Activated CD4-positive, alpha-beta T cell treated with anti-CD3 and anti-CD28 coated beads, Interleukin-2, amount 10 ng/mL, durations not matched to agents 24 days and 14 days (primary cell): ENCODE results near the gene GCK. TPM values are rescaled to one million over a fixed set of nuclear protein-coding genes. Genes with fewer than 3 reads are reported as not detected.

Experiments used
- DNase-seq: peaks from one replicate; pipeline ENCODE4 v3.0.0; 2022
- H3K27ac Mint-ChIP-seq: one replicate; pipeline ENCODE4 v1.8.0; 2022; ENCODE audit warnings: mild to moderate bottlenecking, mixed read lengths
- H3K27me3 Mint-ChIP-seq: one replicate; pipeline ENCODE4 v1.8.0; 2022; ENCODE audit warnings: mixed read lengths
- H3K36me3 Mint-ChIP-seq: one replicate; pipeline ENCODE4 v1.8.0; 2022; ENCODE audit warnings: low read depth, mild to moderate bottlenecking, mixed read lengths
- H3K4me1 Mint-ChIP-seq: one replicate; pipeline ENCODE4 v1.8.0; 2021; ENCODE audit warnings: mixed read lengths
- H3K4me3 Mint-ChIP-seq: one replicate; pipeline ENCODE4 v1.8.0; 2022; ENCODE audit warnings: mild to moderate bottlenecking, moderate library complexity, mixed read lengths
- H3K9me3 Mint-ChIP-seq: one replicate; pipeline ENCODE4 v1.8.0; 2021; ENCODE audit warnings: mixed read lengths
- intact Hi-C: fragments of 100-400 bp; cut with micrococcal nuclease; formaldehyde crosslinking; loops from one replicate; pipeline ENCODE4 v1.15.1; 2023
- total RNA-seq: library from RNA; stranded (reverse); gene quantifications from 2 replicates; pipeline ENCODE4 v1.2.3, GENCODE V29; 2022

Gene GCK
- total RNA-seq, 1 donor from 2014 or later, result 1.7 TPM

GRCh38 chr7:44107961-44108767, 81.1 kb downstream of the GCK start:
- Mint-ChIP-seq H3K9me3 (no peaks in the 10 kb centered on the region), H3K36me3 (peaks cover 4% of the 10 kb centered on the region), H3K4me3 (no peak overlapping the region), H3K27me3 (peaks cover 11% of the 10 kb centered on the region), H3K4me1 (peaks cover 7% of the 10 kb centered on the region), H3K27ac (peak overlapping the region; percentile 3)
- DNase-seq, result no peak
- intact Hi-C loops, result no loop called here

- Mint-ChIP-seq H3K36me3 (no peaks in the 10 kb centered on the region), H3K27me3 (peaks cover 14% of the 10 kb centered on the region), H3K4me3 (no peak overlapping the region), H3K9me3 (no peaks in the 10 kb centered on the region), H3K27ac (no peak overlapping the region), H3K4me1 (peaks cover 7% of the 10 kb centered on the region)
- intact Hi-C loops, result no loop called here
- DNase-seq, result no peak
These were observed 81.9 kb downstream of the GCK start for GRCh38 chr7:44107116-44107960.

GRCh38 chr7:44106311-44107065, 82.8 kb downstream of the GCK start:
- Mint-ChIP-seq H3K36me3 (no peaks in the 10 kb centered on the region), H3K4me3 (no peak overlapping the region), H3K4me1 (peaks cover 7% of the 10 kb centered on the region), H3K9me3 (no peaks in the 10 kb centered on the region), H3K27me3 (peaks cover 17% of the 10 kb centered on the region), H3K27ac (no peak overlapping the region)
- no peak for DNase-seq
- intact Hi-C loops, result no loop called here

- H3K4me3 Mint-ChIP-seq, result peak overlapping the region; percentile 76
- peaks cover 7% of the 10 kb centered on the region for H3K4me1 Mint-ChIP-seq
- peaks cover 17% of the 10 kb centered on the region for H3K27me3 Mint-ChIP-seq
- H3K36me3 Mint-ChIP-seq, result no peaks in the 10 kb centered on the region
- intact Hi-C loops, result no loop called here
- DNase-seq, result no peak
- H3K27ac Mint-ChIP-seq, result no peak overlapping the region
- H3K9me3 Mint-ChIP-seq, result no peaks in the 10 kb centered on the region
These were observed 83.4 kb downstream of the GCK start for GRCh38 chr7:44105832-44106231.

GRCh38 chr7:44104860-44105771, 84.1 kb downstream of the GCK start:
- H3K4me3 Mint-ChIP-seq, result peak overlapping the region; percentile 76
- peaks cover 7% of the 10 kb centered on the region for H3K4me1 Mint-ChIP-seq
- no peaks in the 10 kb centered on the region for H3K9me3 Mint-ChIP-seq
- no peak for DNase-seq
- peaks cover 17% of the 10 kb centered on the region for H3K27me3 Mint-ChIP-seq
- no peaks in the 10 kb centered on the region for H3K36me3 Mint-ChIP-seq
- peak overlapping the region; percentile 35 for H3K27ac Mint-ChIP-seq
- intact Hi-C loops, result loop anchor here (1.0 kb wide), 1 partner anchor 23 kb away; the partner anchor contains the start of gene POLM

- Mint-ChIP-seq H3K4me1 (peaks cover 7% of the 10 kb centered on the region), H3K4me3 (peak within 1 kb of the TSS; percentile 76), H3K27me3 (peaks cover 17% of the 10 kb centered on the region), H3K36me3 (no peaks in the 10 kb centered on the region), H3K9me3 (no peaks in the 10 kb centered on the region), H3K27ac (peak within 1 kb of the TSS; percentile 35)
- intact Hi-C loops, result loop anchor here (1.0 kb wide), 1 partner anchor 22 kb away; the partner anchor contains the start of gene POLM
- DNase-seq, result peak; percentile 77
These were observed 85.0 kb downstream of the GCK start, which contains the start of gene AEBP1 for GRCh38 chr7:44103923-44104859. Gene AEBP1 (plus strand): TSS chr7:44104345. CDS start chr7:44104666, 321 bp downstream.

GRCh38 chr7:44103566-44103922, 85.7 kb downstream of the GCK start:
- Mint-ChIP-seq H3K27me3 (peaks cover 17% of the 10 kb centered on the region), H3K9me3 (no peaks in the 10 kb centered on the region), H3K4me1 (peaks cover 7% of the 10 kb centered on the region), H3K27ac (peak overlapping the region; percentile 4), H3K4me3 (peak overlapping the region; percentile 57), H3K36me3 (no peaks in the 10 kb centered on the region)
- no peak for DNase-seq
- intact Hi-C loops, result no loop called here

GRCh38 chr7:44102846-44103565, 86.2 kb downstream of the GCK start:
- Mint-ChIP-seq H3K9me3 (no peaks in the 10 kb centered on the region), H3K4me1 (peaks cover 7% of the 10 kb centered on the region), H3K27me3 (peaks cover 17% of the 10 kb centered on the region), H3K27ac (peak overlapping the region; percentile 4), H3K36me3 (no peaks in the 10 kb centered on the region), H3K4me3 (peak overlapping the region; percentile 57)
- intact Hi-C loops, result no loop called here
- DNase-seq, result no peak

GRCh38 chr7:44101966-44102845, 87.0 kb downstream of the GCK start:
- Mint-ChIP-seq H3K9me3 (no peaks in the 10 kb centered on the region), H3K27ac (no peak overlapping the region), H3K27me3 (peaks cover 17% of the 10 kb centered on the region), H3K36me3 (no peaks in the 10 kb centered on the region), H3K4me3 (peak overlapping the region; percentile 24), H3K4me1 (peaks cover 14% of the 10 kb centered on the region)
- no peak for DNase-seq
- intact Hi-C loops, result no loop called here

- H3K27ac Mint-ChIP-seq, result no peak overlapping the region
These were observed 87.8 kb downstream of the GCK start for GRCh38 chr7:44101303-44101965.

More at GRCh38 chr7:44101303-44101965, 87.8 kb downstream of the GCK start:
- no peaks in the 10 kb centered on the region for H3K9me3 Mint-ChIP-seq
- DNase-seq, result no peak
- no peaks in the 10 kb centered on the region for H3K36me3 Mint-ChIP-seq
- intact Hi-C loops, result no loop called here
- peaks cover 21% of the 10 kb centered on the region for H3K4me1 Mint-ChIP-seq
- H3K27me3 Mint-ChIP-seq, result peaks cover 17% of the 10 kb centered on the region
- no peak overlapping the region for H3K4me3 Mint-ChIP-seq
